A549 (cell line): Measurements from ENCODE around the gene PIP5K1A. TPM values are rescaled to one million over a fixed set of nuclear protein-coding genes. Genes with fewer than 3 reads are reported as not detected.

Experiments used
- ATAC-seq, 2 experiments: fragments of 200-7000 bp in 1 of 2; fragments of >200 bp in 1 of 2; cut with Nextera tagmentation in 1 of 2; cut with Tn5 transposase in 1 of 2; 3 replicates each; pipeline versions ENCODE4 v1.8.0 to v1.9.1; 2018 to 2020; ENCODE audit warnings: mild to moderate bottlenecking in 1 of 2, moderate library complexity in 1 of 2
- CTCF ChIA-PET: fragments of 300-600 bp; sonication (Branson Sonifier 250); formaldehyde crosslinking; extraction: SDS; loops from one replicate; lab custom pipeline; 2021; ENCODE audit warnings: antibody characterized with exemption, inconsistent platforms; lab: Yijun Ruan, JAX
- POLR2A ChIA-PET: fragments of 350-600 bp; formaldehyde crosslinking; extraction: SDS; loops from one replicate; lab custom pipeline; 2021; ENCODE audit warnings: antibody characterized with exemption, inconsistent platforms; lab: Yijun Ruan, JAX
- DNase-seq, 2 experiments: peaks; one replicate each; pipeline versions ENCODE4 v3.0.0 to v3.0.0-alpha.2; 2011 to 2016; ENCODE audit warnings: low read depth in 1 of 2, low spot score in 1 of 2
- FAIRE-seq: peaks from 2 replicates; lab custom pipeline; 2011; peaks lifted over from hg19 to GRCh38; lab: Jason Lieb, UNC
- H3K27ac ChIP-seq, 2 experiments: fragments of >200 bp; sonication (Bioruptor Twin); formaldehyde crosslinking; 3 replicates each; pipeline ENCODE4 v1.5.1; 2016 to 2017
- H3K4me1 ChIP-seq: fragments of >200 bp; sonication (Bioruptor Twin); formaldehyde crosslinking; 3 replicates; pipeline ENCODE4 v1.6.1; 2016
- H3K4me2 ChIP-seq: fragments of >200 bp; sonication (Bioruptor Twin); formaldehyde crosslinking; 3 replicates; pipeline ENCODE4 v1.6.1; 2016
- H3K4me3 ChIP-seq: fragments of >200 bp; sonication (Bioruptor Twin); formaldehyde crosslinking; 3 replicates; pipeline ENCODE4 v1.5.1; 2016
- H3K9me3 ChIP-seq: fragments of >200 bp; sonication (Bioruptor Twin); formaldehyde crosslinking; 3 replicates; pipeline ENCODE4 v1.6.1; 2016
- CBX2 ChIP-seq: fragments of 200-600 bp; sonication (generic); IDR thresholded peaks from 2 replicates; pipeline ENCODE4 v1.6.1; 2016; ENCODE audit warnings: low read depth, mild to moderate bottlenecking, borderline replicate concordance
- CBX8 ChIP-seq: fragments of 200-600 bp; sonication (generic); IDR thresholded peaks from 2 replicates; pipeline ENCODE4 v1.6.1; 2016
- CEBPB ChIP-seq, 2 experiments: fragments of >200 bp in 1 of 2; sonication (Bioruptor Twin) in 1 of 2; formaldehyde crosslinking in 1 of 2; IDR thresholded peaks; 2 replicates each; pipeline ENCODE4 v1.6.1; 2012 to 2016
- EHMT2 ChIP-seq: fragments of 200-600 bp; sonication (generic); IDR thresholded peaks from 2 replicates; pipeline ENCODE4 v1.6.1; 2016; ENCODE audit warnings: antibody characterized with exemption, low read depth, mild to moderate bottlenecking, moderate library complexity
- FOSL2 ChIP-seq, 2 experiments: fragments of 450-650 bp in 1 of 2; fragments of >200 bp in 1 of 2; sonication (Bioruptor Twin) in 1 of 2; formaldehyde crosslinking; IDR thresholded peaks; 2 replicates each; pipeline versions ENCODE4 v1.5.0 to v1.6.1; 2016 to 2020; ENCODE audit warnings: mild to moderate bottlenecking in 1 of 2, moderate library complexity in 1 of 2
- GATA3 ChIP-seq: IDR thresholded peaks from 2 replicates; pipeline ENCODE4 v1.6.1; 2012; ENCODE audit warnings: borderline replicate concordance
- HDAC2 ChIP-seq: fragments of 200-600 bp; sonication (generic); IDR thresholded peaks from 2 replicates; pipeline ENCODE4 v1.6.1; 2016
- HEYL ChIP-seq: fragments of 250-450 bp; sonication (Bioruptor Pico); IDR thresholded peaks from 2 replicates; pipeline ENCODE4 v1.8.0; 2021; ENCODE audit warnings: mild to moderate bottlenecking, moderate library complexity
- HOXA7 ChIP-seq: fragments of 250-450 bp; sonication (Bioruptor Pico); IDR thresholded peaks from 2 replicates; pipeline ENCODE4 v1.5.0; 2020; ENCODE audit warnings: mild to moderate bottlenecking, moderate library complexity
- HOXB13 ChIP-seq: fragments of 250-450 bp; sonication (Bioruptor Pico); IDR thresholded peaks from 2 replicates; pipeline ENCODE4 v1.5.0; 2020; ENCODE audit warnings: low read depth, mild to moderate bottlenecking, moderate library complexity
- JUN ChIP-seq, 2 experiments: fragments of >200 bp; sonication (Bioruptor Twin); formaldehyde crosslinking; IDR thresholded peaks; 2 replicates in 1 of 2; 3 replicates in 1 of 2; pipeline ENCODE4 v1.6.1; 2016 to 2017
- JUNB ChIP-seq: fragments of >200 bp; sonication (Bioruptor Twin); formaldehyde crosslinking; IDR thresholded peaks from 2 replicates; pipeline ENCODE4 v1.6.1; 2016
- KDM1A ChIP-seq: fragments of 200-600 bp; sonication (generic); IDR thresholded peaks from 2 replicates; pipeline ENCODE4 v1.6.1; 2016; ENCODE audit warnings: low read depth, mild to moderate bottlenecking
- KDM5A ChIP-seq: fragments of 200-600 bp; sonication (generic); IDR thresholded peaks from 2 replicates; pipeline ENCODE4 v1.6.1; 2016; ENCODE audit warnings: antibody characterized with exemption, mild to moderate bottlenecking
- MAZ ChIP-seq: fragments of 150-350 bp; IDR thresholded peaks from 2 replicates; pipeline ENCODE4 v1.6.1; 2014; ENCODE audit warnings: antibody characterized with exemption, low read depth, low read length, borderline replicate concordance
- POLR2A ChIP-seq: IDR thresholded peaks from 2 replicates; pipeline ENCODE4 v1.6.1; 2012; ENCODE audit warnings: mild to moderate bottlenecking, low read length
- RFX5 ChIP-seq: fragments of 450-650 bp; IDR thresholded peaks from 2 replicates; pipeline ENCODE4 v1.7.1; 2014; ENCODE audit warnings: antibody characterized with exemption, mild to moderate bottlenecking, moderate library complexity
- RNF2 ChIP-seq: fragments of 200-600 bp; sonication (generic); IDR thresholded peaks from 2 replicates; pipeline ENCODE4 v1.6.1; 2016; ENCODE audit warnings: low read depth, mild to moderate bottlenecking, antibody characterized with exemption, moderate library complexity, borderline replicate concordance
- SMC3 ChIP-seq: fragments of >200 bp; sonication (Bioruptor Twin); formaldehyde crosslinking; IDR thresholded peaks from 3 replicates; pipeline ENCODE4 v1.6.1; 2018; ENCODE audit warnings: inconsistent platforms
- SREBF2 ChIP-seq: fragments of 450-650 bp; IDR thresholded peaks from 2 replicates; pipeline ENCODE4 v1.6.1; 2014; ENCODE audit warnings: mild to moderate bottlenecking, moderate library complexity
- TFCP2L1 ChIP-seq: fragments of 250-450 bp; sonication (Bioruptor Pico); IDR thresholded peaks from 2 replicates; pipeline ENCODE4 v1.5.0; 2021; ENCODE audit warnings: mild to moderate bottlenecking
- ZFP36 ChIP-seq: fragments of 450-650 bp; IDR thresholded peaks from 2 replicates; pipeline ENCODE4 v1.6.1; 2014; ENCODE audit warnings: borderline replicate concordance; ENCODE audit not compliant: partially characterized antibody
- ZSCAN20 ChIP-seq: fragments of 250-450 bp; sonication (Bioruptor Pico); IDR thresholded peaks from 2 replicates; pipeline ENCODE4 v1.8.0; 2022; ENCODE audit warnings: mild to moderate bottlenecking, moderate library complexity
- WGBS: methylation state at CpG from one replicate; pipeline ENCODE4 v1.1.6; 2017; ENCODE audit errors: missing lambda C conversion rate; 5-methylcytosine and 5-hydroxymethylcytosine counted together
- polyA plus RNA-seq, 4 experiments: library from polyadenylated mRNA; depleted of rRNA in 3 of 4; stranded (reverse); fragments of >200 nt; fragmentation: RNase III in 1 of 4; extraction: RNeasy Plus Mini Kit Qiagen cat#74134 plus additional on column Dnase treatment in 1 of 4; gene quantifications; 2 replicates in 3 of 4; 3 replicates in 1 of 4; pipeline ENCODE4 v1.2.3, GENCODE V29; 2011 to 2017
- TF ChIP-seq, protein P1 (sequence below): IDR thresholded peaks from 2 replicates; pipeline ENCODE4 v1.6.1; 2012; ENCODE audit warnings: low read depth, borderline replicate concordance
- TF ChIP-seq, protein P2 (sequence below): fragments of 250-450 bp; sonication (Bioruptor Pico); IDR thresholded peaks from 2 replicates; pipeline ENCODE4 v1.5.0; 2021; ENCODE audit warnings: mild to moderate bottlenecking, moderate library complexity, borderline replicate concordance
- TF ChIP-seq, protein P3 (sequence below): fragments of 250-450 bp; sonication (Bioruptor Pico); IDR thresholded peaks from 2 replicates; pipeline ENCODE4 v1.5.0; 2020; ENCODE audit warnings: low read depth, mild to moderate bottlenecking, moderate library complexity
- TF ChIP-seq, protein P4 (sequence below): fragments of 200-600 bp; sonication (generic); IDR thresholded peaks from 2 replicates; pipeline ENCODE4 v1.6.1; 2016; ENCODE audit warnings: antibody characterized with exemption, mild to moderate bottlenecking, moderate library complexity

PIP5K1A gene
- polyA plus RNA-seq, 2 of the 4 experiments (the other 2 are of a cell fraction) = 50.0 to 129 TPM

DNA sequence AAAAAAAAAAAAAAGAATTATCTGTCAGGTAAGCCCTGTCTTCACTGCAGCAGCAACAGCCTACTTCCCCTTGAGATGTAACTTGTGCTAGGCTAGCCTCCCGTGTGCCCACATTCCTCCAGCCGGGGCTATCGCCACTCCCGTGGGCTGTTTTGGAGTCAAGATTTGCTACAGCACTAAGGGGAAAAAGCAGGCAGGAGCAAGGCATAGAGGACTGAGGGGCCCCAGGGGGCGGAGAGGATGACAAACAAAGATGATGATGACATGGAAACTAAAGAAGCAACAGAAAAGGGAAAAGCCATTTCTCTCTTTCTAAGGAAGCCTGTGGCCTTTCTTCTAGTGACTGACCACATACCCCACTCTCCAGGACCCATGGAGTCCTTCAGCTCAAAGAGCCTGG lies 40.0 kb upstream of the PIP5K1A start:
- Histone ChIP-seq H3K4me1 (no peaks in the 10 kb centered on the region), H3K4me3 (no peak overlapping the region), H3K4me2 (no peak overlapping the region), H3K9me3 (no peaks in the 10 kb centered on the region), H3K27ac (no peak overlapping the region)
- POLR2A ChIA-PET = no interaction called here
- 94% methylated on average over 5 of the region's 5 CpGs for WGBS
- CTCF ChIA-PET = interaction anchor here (1.0 to 7.0 kb wide), 3 partner anchors 58 to 134 kb away, joined by 3 to 132 read pairs (median 22); no protein-coding TSS in a partner anchor
- ATAC-seq (no peak), DNase-seq (no peak), FAIRE-seq (no peak)
- TF ChIP-seq CEBPB (IDR thresholded peaks at IDR 0.05) (no peak), HDAC2 (no peak), POLR2A (no peak), TFCP2L1 (no peak), SMC3 (no peak), MAZ (no peak), GATA3 (no peak), ZSCAN20 (CRISPR knock-in tag) (no peak), JUNB (no peak), JUN (IDR thresholded peaks at IDR 0.05) (no peak), FOSL2 (IDR thresholded peaks at IDR 0.05) (no peak), FOSL2 (CRISPR knock-in tag; IDR thresholded peaks at IDR 0.05) (no peak)
- TF ChIP-seq, protein P1, sequence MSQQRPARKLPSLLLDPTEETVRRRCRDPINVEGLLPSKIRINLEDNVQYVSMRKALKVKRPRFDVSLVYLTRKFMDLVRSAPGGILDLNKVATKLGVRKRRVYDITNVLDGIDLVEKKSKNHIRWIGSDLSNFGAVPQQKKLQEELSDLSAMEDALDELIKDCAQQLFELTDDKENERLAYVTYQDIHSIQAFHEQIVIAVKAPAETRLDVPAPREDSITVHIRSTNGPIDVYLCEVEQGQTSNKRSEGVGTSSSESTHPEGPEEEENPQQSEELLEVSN = no peak
- TF ChIP-seq, protein P2, sequence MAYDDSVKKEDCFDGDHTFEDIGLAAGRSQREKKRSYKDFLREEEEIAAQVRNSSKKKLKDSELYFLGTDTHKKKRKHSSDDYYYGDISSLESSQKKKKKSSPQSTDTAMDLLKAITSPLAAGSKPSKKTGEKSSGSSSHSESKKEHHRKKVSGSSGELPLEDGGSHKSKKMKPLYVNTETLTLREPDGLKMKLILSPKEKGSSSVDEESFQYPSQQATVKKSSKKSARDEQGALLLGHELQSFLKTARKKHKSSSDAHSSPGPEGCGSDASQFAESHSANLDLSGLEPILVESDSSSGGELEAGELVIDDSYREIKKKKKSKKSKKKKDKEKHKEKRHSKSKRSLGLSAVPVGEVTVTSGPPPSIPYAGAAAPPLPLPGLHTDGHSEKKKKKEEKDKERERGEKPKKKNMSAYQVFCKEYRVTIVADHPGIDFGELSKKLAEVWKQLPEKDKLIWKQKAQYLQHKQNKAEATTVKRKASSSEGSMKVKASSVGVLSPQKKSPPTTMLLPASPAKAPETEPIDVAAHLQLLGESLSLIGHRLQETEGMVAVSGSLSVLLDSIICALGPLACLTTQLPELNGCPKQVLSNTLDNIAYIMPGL (CRISPR knock-in tag) = no peak

DNA sequence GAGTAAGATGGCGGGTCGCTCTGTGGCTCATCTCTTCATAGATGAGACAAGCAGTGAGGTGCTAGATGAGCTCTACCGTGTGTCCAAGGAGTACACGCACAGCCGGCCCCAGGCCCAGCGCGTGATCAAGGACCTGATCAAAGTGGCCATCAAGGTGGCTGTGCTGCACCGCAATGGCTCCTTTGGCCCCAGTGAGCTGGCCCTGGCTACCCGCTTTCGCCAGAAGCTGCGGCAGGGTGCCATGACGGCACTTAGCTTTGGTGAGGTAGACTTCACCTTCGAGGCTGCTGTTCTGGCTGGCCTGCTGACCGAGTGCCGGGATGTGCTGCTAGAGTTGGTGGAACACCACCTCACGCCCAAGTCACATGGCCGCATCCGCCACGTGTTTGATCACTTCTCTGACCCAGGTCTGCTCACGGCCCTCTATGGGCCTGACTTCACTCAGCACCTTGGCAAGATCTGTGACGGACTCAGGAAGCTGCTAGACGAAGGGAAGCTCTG lies 39.6 kb upstream of the PIP5K1A start:
- no peak for TF ChIP-seq ZSCAN20 (CRISPR knock-in tag)
- TF ChIP-seq TFCP2L1 = no peak
- no peak for TF ChIP-seq SREBF2
- no peak for TF ChIP-seq HOXA7
- no peak for TF ChIP-seq HEYL (CRISPR knock-in tag)
- TF ChIP-seq CBX2 = no peak
- TF ChIP-seq HDAC2 = no peak
- TF ChIP-seq CBX8 = no peak
- no peak for TF ChIP-seq HOXB13 (CRISPR knock-in tag)
- TF ChIP-seq RFX5 = no peak
- no peak for TF ChIP-seq CEBPB (IDR thresholded peaks at IDR 0.05)
- no peak for TF ChIP-seq KDM5A
- TF ChIP-seq, protein P3, sequence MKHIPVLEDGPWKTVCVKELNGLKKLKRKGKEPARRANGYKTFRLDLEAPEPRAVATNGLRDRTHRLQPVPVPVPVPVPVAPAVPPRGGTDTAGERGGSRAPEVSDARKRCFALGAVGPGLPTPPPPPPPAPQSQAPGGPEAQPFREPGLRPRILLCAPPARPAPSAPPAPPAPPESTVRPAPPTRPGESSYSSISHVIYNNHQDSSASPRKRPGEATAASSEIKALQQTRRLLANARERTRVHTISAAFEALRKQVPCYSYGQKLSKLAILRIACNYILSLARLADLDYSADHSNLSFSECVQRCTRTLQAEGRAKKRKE (CRISPR knock-in tag) = no peak
- no peak for TF ChIP-seq KDM1A
- no peak for TF ChIP-seq GATA3
- TF ChIP-seq, protein P4, sequence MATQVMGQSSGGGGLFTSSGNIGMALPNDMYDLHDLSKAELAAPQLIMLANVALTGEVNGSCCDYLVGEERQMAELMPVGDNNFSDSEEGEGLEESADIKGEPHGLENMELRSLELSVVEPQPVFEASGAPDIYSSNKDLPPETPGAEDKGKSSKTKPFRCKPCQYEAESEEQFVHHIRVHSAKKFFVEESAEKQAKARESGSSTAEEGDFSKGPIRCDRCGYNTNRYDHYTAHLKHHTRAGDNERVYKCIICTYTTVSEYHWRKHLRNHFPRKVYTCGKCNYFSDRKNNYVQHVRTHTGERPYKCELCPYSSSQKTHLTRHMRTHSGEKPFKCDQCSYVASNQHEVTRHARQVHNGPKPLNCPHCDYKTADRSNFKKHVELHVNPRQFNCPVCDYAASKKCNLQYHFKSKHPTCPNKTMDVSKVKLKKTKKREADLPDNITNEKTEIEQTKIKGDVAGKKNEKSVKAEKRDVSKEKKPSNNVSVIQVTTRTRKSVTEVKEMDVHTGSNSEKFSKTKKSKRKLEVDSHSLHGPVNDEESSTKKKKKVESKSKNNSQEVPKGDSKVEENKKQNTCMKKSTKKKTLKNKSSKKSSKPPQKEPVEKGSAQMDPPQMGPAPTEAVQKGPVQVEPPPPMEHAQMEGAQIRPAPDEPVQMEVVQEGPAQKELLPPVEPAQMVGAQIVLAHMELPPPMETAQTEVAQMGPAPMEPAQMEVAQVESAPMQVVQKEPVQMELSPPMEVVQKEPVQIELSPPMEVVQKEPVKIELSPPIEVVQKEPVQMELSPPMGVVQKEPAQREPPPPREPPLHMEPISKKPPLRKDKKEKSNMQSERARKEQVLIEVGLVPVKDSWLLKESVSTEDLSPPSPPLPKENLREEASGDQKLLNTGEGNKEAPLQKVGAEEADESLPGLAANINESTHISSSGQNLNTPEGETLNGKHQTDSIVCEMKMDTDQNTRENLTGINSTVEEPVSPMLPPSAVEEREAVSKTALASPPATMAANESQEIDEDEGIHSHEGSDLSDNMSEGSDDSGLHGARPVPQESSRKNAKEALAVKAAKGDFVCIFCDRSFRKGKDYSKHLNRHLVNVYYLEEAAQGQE = no peak
- TF ChIP-seq ZFP36 = no peak
- no peak for TF ChIP-seq EHMT2
- no peak for TF ChIP-seq RNF2
- no peak for ATAC-seq
- ChIA-PET CTCF (interaction anchor here (1.0 to 7.0 kb wide), 2 partner anchors 59 to 91 kb away, joined by 3 to 132 read pairs; no protein-coding TSS in a partner anchor), POLR2A (no interaction called here)
- no peak overlapping the region for H3K4me2 ChIP-seq
- FAIRE-seq = no peak
- WGBS = 91% methylated on average over 21 of the region's 22 CpGs
- no peak for DNase-seq
- H3K4me3 ChIP-seq = no peak overlapping the region
- no peaks in the 10 kb centered on the region for H3K9me3 ChIP-seq
- no peaks in the 10 kb centered on the region for H3K4me1 ChIP-seq
- H3K27ac ChIP-seq = no peak overlapping the region
